Keratinocyte (primary cell): ENCODE measurements around the gene TMEM40. TPM values are rescaled to one million over a fixed set of nuclear protein-coding genes. Genes with fewer than 3 reads are reported as not detected.

Source experiments
- DNase-seq: peaks from one replicate; pipeline ENCODE4 v3.0.0-alpha.2; 2011; ENCODE audit warnings: low read depth, missing footprints, low spot score
- FAIRE-seq: peaks from 2 replicates; lab custom pipeline; 2011; peaks lifted over from hg19 to GRCh38; lab: Jason Lieb, UNC
- H2AFZ ChIP-seq: 2 replicates; pipeline ENCODE4 v1.6.0; 2012; ENCODE audit warnings: low read length, control low read depth, inconsistent platforms; ENCODE audit not compliant: control insufficient read depth
- H3K27ac ChIP-seq: 2 replicates; pipeline ENCODE4 v1.5.1; 2011; ENCODE audit warnings: low read length; ENCODE audit not compliant: control insufficient read depth, insufficient read depth
- H3K27me3 ChIP-seq: 3 replicates; pipeline ENCODE4 v1.6.0; 2011; ENCODE audit warnings: low read length; ENCODE audit not compliant: control insufficient read depth, insufficient read depth; ENCODE audit errors: extremely low read depth
- H3K36me3 ChIP-seq, 2 experiments: 2 replicates in 1 of 2; 3 replicates in 1 of 2; pipeline ENCODE4 v1.5.1; 2011; ENCODE audit warnings: low read length in 2 of 2, mild to moderate bottlenecking in 1 of 2; ENCODE audit not compliant: control insufficient read depth in 2 of 2, insufficient read depth in 2 of 2; ENCODE audit errors: extremely low read depth in 1 of 2
- H3K4me1 ChIP-seq: 3 replicates; pipeline ENCODE4 v1.5.1; 2011; ENCODE audit warnings: low read length; ENCODE audit not compliant: control insufficient read depth, insufficient read depth; ENCODE audit errors: extremely low read depth
- H3K4me2 ChIP-seq: 3 replicates; pipeline ENCODE4 v1.6.0; 2011; ENCODE audit warnings: low read depth, low read length; ENCODE audit not compliant: control insufficient read depth, insufficient read depth; ENCODE audit errors: extremely low read depth
- H3K4me3 ChIP-seq, 3 experiments: fragments of 200-600 bp in 1 of 3; sonication (generic) in 1 of 3; 2 replicates in 2 of 3; 3 replicates in 1 of 3; pipeline ENCODE4 v1.5.1; 2011 to 2016; ENCODE audit warnings: low read length in 3 of 3, mild to moderate bottlenecking in 3 of 3, control low read depth in 2 of 3, inconsistent platforms in 1 of 3, low read depth in 1 of 3, mixed read lengths in 1 of 3, mixed run types in 1 of 3, moderate library complexity in 1 of 3; ENCODE audit not compliant: control insufficient read depth in 2 of 3, insufficient read depth in 2 of 3; ENCODE audit errors: extremely low read depth in 1 of 3
- H3K79me2 ChIP-seq: 2 replicates; pipeline ENCODE4 v1.6.0; 2012; ENCODE audit warnings: low read length; ENCODE audit not compliant: control insufficient read depth, insufficient read depth
- H3K9ac ChIP-seq: 3 replicates; pipeline ENCODE4 v1.6.0; 2011; ENCODE audit warnings: low read length; ENCODE audit not compliant: control insufficient read depth, insufficient read depth; ENCODE audit errors: extremely low read depth
- H3K9me1 ChIP-seq: 3 replicates; pipeline ENCODE4 v1.6.0; 2011; ENCODE audit warnings: low read length; ENCODE audit not compliant: control insufficient read depth, insufficient read depth; ENCODE audit errors: extremely low read depth
- H3K9me3 ChIP-seq: 2 replicates; pipeline ENCODE4 v1.5.1; 2012; ENCODE audit warnings: low read depth, low read length; ENCODE audit not compliant: control insufficient read depth
- H4K20me1 ChIP-seq: 3 replicates; pipeline ENCODE4 v1.6.0; 2011; ENCODE audit warnings: low read length; ENCODE audit not compliant: control insufficient read depth, insufficient read depth; ENCODE audit errors: extremely low read depth
- CTCF ChIP-seq, 3 experiments: IDR thresholded peaks in 1 of 3; conservative IDR thresholded peaks in 1 of 3; optimal IDR thresholded peaks in 1 of 3; 2 replicates in 2 of 3; 3 replicates in 1 of 3; pipeline versions ENCODE3 to v1.5.1; 2011; ENCODE audit warnings: low read length in 3 of 3, mild to moderate bottlenecking in 3 of 3, moderate library complexity in 2 of 3, control low read depth in 1 of 3, inconsistent platforms in 1 of 3; ENCODE audit not compliant: insufficient read depth in 2 of 3; ENCODE audit errors: extremely low read depth in 1 of 3
- EZH2 ChIP-seq: IDR thresholded peaks from one replicate; pipeline ENCODE4 v1.6.1; 2012; ENCODE audit warnings: inconsistent platforms, mild to moderate bottlenecking, low read length, moderate library complexity
- dilution Hi-C: fragments of 300-500 bp; cut with MboI; formaldehyde crosslinking; loops from one replicate; pipeline ENCODE4 v1.7.0; 2020; ENCODE audit warnings: low sequenced_read_pairs; ENCODE audit not compliant: extremely low pct_ligation_motif_present
- polyA plus RNA-seq, 5 experiments: library from polyadenylated mRNA; depleted of rRNA in 3 of 5; stranded (reverse) in 3 of 5; stranded (forward) in 1 of 5; unstranded in 1 of 5; fragments of >200 nt; gene quantifications; 1 replicate in 1 of 5; 2 replicates in 3 of 5; 3 replicates in 1 of 5; pipeline versions ENCODE4 v1.2.1 to v1.2.3, GENCODE V29; 2011 to 2012; ENCODE audit warnings: missing spikeins in 2 of 5, low read depth in 1 of 5, low replicate concordance in 1 of 5

Gene TMEM40
- polyA plus RNA-seq, 1 donor (not counting 4 experiments of a cell fraction or from before 2014, with no cell fraction given) = 311 TPM

DNA sequence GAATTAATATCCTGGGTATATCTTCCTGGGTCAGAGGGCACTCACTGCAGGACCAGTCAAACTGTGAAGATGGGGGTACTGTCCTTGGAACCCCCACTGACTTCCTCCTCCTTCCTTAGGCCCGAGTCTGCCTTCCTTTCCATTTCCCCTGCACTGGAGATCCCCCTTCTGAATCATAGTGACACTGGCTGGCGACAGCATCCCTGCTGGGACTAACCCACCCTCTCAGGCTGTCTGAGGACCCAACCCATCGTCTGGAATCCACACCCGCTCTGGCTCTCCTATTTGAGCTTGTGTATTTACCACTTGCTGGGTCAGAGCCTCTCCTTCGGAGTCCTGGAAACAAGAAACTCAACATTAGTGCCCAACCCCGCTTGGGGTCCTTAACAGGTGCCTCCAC, 21.2 kb downstream of the TMEM40 start:
- Histone ChIP-seq H3K9me1 (peaks cover 2% of the 10 kb centered on the region), H4K20me1 (no peaks in the 10 kb centered on the region), H2AFZ (no peak overlapping the region), H3K9ac (no peak overlapping the region), H3K4me1 (no peaks in the 10 kb centered on the region), H3K9me3 (no peaks in the 10 kb centered on the region), H3K27me3 (no peaks in the 10 kb centered on the region), H3K79me2 (peaks cover 2% of the 10 kb centered on the region), H3K4me2 (no peak overlapping the region), H3K4me3 (no peak overlapping the region), H3K36me3 (peaks cover 38 to 63% of the 10 kb centered on the region in 2 experiments), H3K27ac (no peak overlapping the region)
- FAIRE-seq = no peak
- no peak for DNase-seq
- TF ChIP-seq CTCF (optimal IDR thresholded peaks at IDR 0.05 in 1 of 3, IDR thresholded peaks at IDR 0.05 in 1 of 3, conservative IDR thresholded peaks at IDR 0.05 in 1 of 3; ENCODE audit: extremely low read depth in 1 of 3, insufficient read depth in 2 of 3, low read length in 3 of 3) = no peak
- dilution Hi-C loops = no loop called here

- Histone ChIP-seq H3K9me1 (peaks cover 2% of the 10 kb centered on the region), H3K9ac (no peak overlapping the region), H3K4me1 (no peaks in the 10 kb centered on the region), H3K4me3 (no peak overlapping the region), H2AFZ (no peak overlapping the region), H3K9me3 (no peaks in the 10 kb centered on the region), H4K20me1 (no peaks in the 10 kb centered on the region), H3K4me2 (no peak overlapping the region), H3K27me3 (no peaks in the 10 kb centered on the region), H3K79me2 (no peaks in the 10 kb centered on the region), H3K36me3 (peaks cover 36 to 58% of the 10 kb centered on the region in 2 experiments), H3K27ac (no peak overlapping the region)
- no peak for DNase-seq
- no peak for FAIRE-seq
- TF ChIP-seq EZH2 (no peak), CTCF (optimal IDR thresholded peaks at IDR 0.05 in 1 of 3, IDR thresholded peaks at IDR 0.05 in 1 of 3, conservative IDR thresholded peaks at IDR 0.05 in 1 of 3; ENCODE audit: extremely low read depth in 1 of 3, insufficient read depth in 2 of 3, low read length in 3 of 3) (no peak)
- dilution Hi-C loops = no loop called here
These were observed 21.7 kb downstream of the TMEM40 start for GRCh38 chr3:12737319-12737718.
